Fibroblast of pulmonary artery (primary cell): Measurements from ENCODE around the gene LIN7C.

Experiments
- DNase-seq: peaks from one replicate; pipeline ENCODE4 v3.0.0-alpha.2; 2010; ENCODE audit warnings: low read depth
- H3K4me3 ChIP-seq: replicated peaks from 2 replicates; pipeline ENCODE4 v1.5.1; 2011; ENCODE audit warnings: low read depth, mild to moderate bottlenecking, control low read depth, low read length, moderate library complexity
- TF ChIP-seq, protein P1 (sequence below): IDR thresholded peaks from 2 replicates; pipeline ENCODE4 v1.5.1; 2011; ENCODE audit warnings: mild to moderate bottlenecking, control low read depth, low read length, inconsistent platforms; ENCODE audit errors: missing control alignments

The LIN7C gene

DNA sequence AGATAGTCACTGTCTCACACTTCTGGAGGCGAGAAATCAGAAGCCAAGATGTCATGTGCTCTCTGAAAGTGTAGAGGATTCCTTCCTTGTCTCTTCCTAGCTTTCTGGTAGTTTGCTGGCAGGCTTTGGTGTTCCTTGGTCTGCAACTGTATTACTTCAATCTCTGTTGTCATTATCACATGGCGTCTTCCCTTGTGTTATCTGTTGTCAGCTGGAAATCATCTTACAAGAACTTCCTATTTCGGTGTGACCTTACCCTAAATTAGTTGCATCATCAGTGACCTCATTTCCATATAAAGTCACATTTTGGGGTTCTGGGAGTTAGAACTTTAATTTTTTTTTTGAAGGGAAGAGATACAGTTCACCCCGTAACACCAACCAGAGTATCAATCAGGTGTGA lies 3.3 kb upstream of the LIN7C start:
- TF ChIP-seq, protein P1, sequence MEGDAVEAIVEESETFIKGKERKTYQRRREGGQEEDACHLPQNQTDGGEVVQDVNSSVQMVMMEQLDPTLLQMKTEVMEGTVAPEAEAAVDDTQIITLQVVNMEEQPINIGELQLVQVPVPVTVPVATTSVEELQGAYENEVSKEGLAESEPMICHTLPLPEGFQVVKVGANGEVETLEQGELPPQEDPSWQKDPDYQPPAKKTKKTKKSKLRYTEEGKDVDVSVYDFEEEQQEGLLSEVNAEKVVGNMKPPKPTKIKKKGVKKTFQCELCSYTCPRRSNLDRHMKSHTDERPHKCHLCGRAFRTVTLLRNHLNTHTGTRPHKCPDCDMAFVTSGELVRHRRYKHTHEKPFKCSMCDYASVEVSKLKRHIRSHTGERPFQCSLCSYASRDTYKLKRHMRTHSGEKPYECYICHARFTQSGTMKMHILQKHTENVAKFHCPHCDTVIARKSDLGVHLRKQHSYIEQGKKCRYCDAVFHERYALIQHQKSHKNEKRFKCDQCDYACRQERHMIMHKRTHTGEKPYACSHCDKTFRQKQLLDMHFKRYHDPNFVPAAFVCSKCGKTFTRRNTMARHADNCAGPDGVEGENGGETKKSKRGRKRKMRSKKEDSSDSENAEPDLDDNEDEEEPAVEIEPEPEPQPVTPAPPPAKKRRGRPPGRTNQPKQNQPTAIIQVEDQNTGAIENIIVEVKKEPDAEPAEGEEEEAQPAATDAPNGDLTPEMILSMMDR: no peak
- no peak overlapping the region for H3K4me3 ChIP-seq
- no peak for DNase-seq

DNA sequence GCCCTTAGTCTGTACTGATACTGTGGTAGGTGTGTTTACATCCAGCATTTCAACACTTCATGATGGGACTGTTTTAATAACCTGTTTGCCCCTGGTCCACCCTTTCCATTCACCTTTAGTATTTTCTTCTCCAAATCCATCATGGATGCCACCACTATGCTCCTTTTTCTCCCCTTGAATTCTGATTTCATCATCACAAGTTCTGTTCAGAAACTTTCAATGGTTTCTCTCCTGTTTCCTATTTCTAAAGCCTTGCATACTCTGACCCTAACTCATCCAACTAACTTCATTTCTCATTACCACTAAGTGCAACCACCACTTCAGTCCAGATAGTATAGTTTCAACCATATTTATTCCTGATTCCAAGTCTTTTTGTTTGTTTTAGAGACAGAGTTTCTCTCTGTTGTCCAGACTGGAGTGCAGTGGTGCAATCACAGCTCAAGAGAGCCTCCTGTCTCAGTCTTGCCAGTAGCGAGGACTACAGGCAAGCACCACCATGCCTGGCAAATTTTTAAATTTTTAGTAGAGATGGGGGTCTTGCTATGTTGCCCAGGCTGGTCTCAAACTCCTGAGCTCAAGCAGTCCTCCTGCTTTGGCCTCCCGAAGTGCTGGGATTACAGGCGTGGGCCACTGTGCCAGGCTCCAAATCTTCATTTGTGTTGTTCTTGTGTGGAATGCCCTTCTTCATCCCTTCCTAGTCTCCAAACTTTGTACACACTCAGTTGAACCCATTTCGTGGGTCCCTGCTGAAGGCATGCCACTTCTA lies 1.2 kb upstream of the LIN7C start:
- no peak for DNase-seq
- TF ChIP-seq, protein P1: no peak
- peak overlapping the region; percentile 87 for H3K4me3 ChIP-seq

DNA sequence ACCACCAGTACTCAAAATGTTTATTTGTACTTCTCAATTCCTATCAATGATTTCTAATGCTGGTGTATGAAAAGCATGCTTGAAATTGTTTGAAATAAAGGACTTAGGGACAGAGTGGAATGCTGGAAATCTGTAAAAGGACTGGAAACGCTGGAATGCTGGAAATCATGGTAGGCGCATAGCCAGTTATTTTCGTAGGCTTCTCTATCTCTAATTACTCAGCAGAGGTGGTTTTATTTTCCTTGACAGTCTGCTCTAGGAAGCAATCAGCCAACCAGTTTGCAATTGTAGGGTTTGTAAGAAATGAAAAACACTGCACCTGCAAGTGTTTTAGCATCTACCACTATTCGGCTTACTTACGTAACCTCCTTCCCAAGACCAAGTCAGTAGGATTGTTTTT lies 788 bp downstream of the LIN7C start:
- DNase-seq: no peak
- peak overlapping the region; percentile 87 for H3K4me3 ChIP-seq
- TF ChIP-seq, protein P1: no peak

DNA sequence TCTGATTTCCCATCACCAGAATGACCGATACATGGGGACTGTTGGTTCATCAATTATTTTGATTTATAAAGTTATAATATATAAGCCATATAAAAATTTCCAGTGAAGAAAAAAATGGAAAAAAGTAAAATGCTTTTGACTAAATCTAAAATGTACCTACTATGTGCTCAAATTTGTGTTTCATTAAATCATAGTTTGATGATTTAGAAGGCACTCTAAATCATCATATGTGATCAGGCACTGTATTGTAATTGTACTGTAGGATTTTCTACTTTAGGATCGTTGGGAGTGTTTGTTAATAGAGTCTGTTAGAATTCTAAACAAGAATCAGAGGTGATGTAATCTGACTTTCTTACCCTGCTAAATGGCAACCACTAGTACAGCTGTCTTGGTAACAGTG lies 2.4 kb downstream of the LIN7C start:
- DNase-seq: no peak
- no peak overlapping the region for H3K4me3 ChIP-seq
- TF ChIP-seq, protein P1: no peak

DNA sequence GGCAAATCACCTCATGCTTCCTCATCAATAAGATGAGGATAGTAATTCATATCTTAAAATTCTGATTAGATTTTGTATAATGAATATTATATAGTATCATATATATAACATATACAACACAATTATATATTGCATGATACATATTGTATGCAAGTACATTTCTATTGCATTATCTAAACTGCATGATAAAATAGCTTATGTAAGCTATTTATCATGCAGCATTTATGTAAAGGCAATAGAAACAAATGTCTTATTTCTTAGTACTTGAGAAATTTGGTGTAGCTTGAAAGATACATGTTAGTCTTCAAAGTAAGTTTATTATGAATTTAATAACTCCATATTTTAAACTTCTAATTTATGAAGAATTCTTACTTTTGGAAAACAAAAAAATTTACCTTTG lies 5.5 kb downstream of the LIN7C start:
- DNase-seq: no peak
- TF ChIP-seq, protein P1: no peak

DNA sequence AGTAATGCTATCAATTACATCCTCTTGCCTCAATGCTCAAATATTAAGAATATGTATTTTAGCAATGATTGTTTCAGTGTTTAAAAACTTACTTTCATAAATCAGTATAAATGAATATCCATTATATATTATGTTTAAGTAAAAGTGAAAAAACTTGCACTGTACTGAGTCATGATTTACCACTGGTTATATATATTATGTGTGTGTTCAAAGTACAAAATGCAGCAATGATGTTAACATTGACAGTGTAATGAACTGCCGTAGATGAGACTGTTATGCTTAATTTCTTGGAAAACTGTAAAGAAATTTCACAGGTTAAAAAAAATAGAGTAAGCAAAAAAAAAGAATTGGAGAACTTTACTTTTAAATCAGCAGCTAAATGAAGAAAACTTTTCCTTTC lies 8.7 kb downstream of the LIN7C start:
- DNase-seq: no peak
- TF ChIP-seq, protein P1: no peak
- H3K4me3 ChIP-seq: no peak overlapping the region

More for the DNA sequence above, 5.5 kb downstream of the LIN7C start:
- H3K4me3 ChIP-seq: no peak overlapping the region
